GM12801 (cell line): ENCODE results near the gene BMPR1A.

ENCODE experiments used
- CTCF ChIP-seq: IDR thresholded peaks from one replicate; pipeline ENCODE4 v1.5.1; 2011; ENCODE audit warnings: control low read depth; ENCODE audit not compliant: insufficient read length; ENCODE audit errors: extremely low read depth

BMPR1A gene

GRCh38 chr10:86751477-86751876 is 4.9 kb upstream of the BMPR1A start:
- TF ChIP-seq CTCF: no peak

- no peak for TF ChIP-seq CTCF
These were observed 4.1 kb upstream of the BMPR1A start for GRCh38 chr10:86752311-86752710.

- no peak for TF ChIP-seq CTCF
These were observed 3.4 kb upstream of the BMPR1A start for GRCh38 chr10:86753051-86753450.

- no peak for TF ChIP-seq CTCF
These were observed 2.6 kb upstream of the BMPR1A start for GRCh38 chr10:86753638-86754434.

GRCh38 chr10:86755454-86755739 is 1.0 kb upstream of the BMPR1A start:
- TF ChIP-seq CTCF: no peak

GRCh38 chr10:86755740-86756510 is 494 bp upstream of the BMPR1A start:
- no peak for TF ChIP-seq CTCF

GRCh38 chr10:86757113-86757972 is 924 bp downstream of the BMPR1A start:
- TF ChIP-seq CTCF: no peak
